GM12878 (cell line): ENCODE results near the gene CTXND1. TPM values are rescaled to one million over a fixed set of nuclear protein-coding genes. Genes with fewer than 3 reads are reported as not detected.

Source experiments
- ATAC-seq: fragments of 200-7000 bp; cut with Tn5 transposase; 3 replicates; pipeline ENCODE4 v1.9.1; 2020; ENCODE audit warnings: mild to moderate bottlenecking, moderate library complexity
- BruUV-seq: library from RNA; stranded (reverse); fragments of 400-500 nt; replicated peaks from 2 replicates; lab custom pipeline; 2021; lab: Mats Ljungman, UMichigan
- CTCF ChIA-PET: fragments of 300-600 bp; sonication (Branson Sonifier 250); formaldehyde crosslinking; extraction: SDS; loops from one replicate; lab custom pipeline; 2021; ENCODE audit warnings: inconsistent platforms; lab: Yijun Ruan, JAX
- POLR2A ChIA-PET: fragments of 350-600 bp; formaldehyde crosslinking; extraction: SDS; loops from one replicate; lab custom pipeline; 2021; ENCODE audit warnings: inconsistent platforms; lab: Charles Lee
- RAD21 ChIA-PET: fragments of 300-600 bp; sonication (Branson Sonifier 250); formaldehyde crosslinking; loops from one replicate; lab custom pipeline; 2023; ENCODE audit warnings: antibody characterized with exemption; ENCODE audit not compliant: unreplicated experiment; lab: Charles Lee
- SMC1A ChIA-PET: fragments of 300-600 bp; sonication (Branson Sonifier 250); formaldehyde crosslinking; loops from one replicate; lab custom pipeline; 2023; ENCODE audit not compliant: unreplicated experiment, uncharacterized antibody; lab: Charles Lee
- DNase-seq: peaks from one replicate; pipeline ENCODE4 v3.0.0-alpha.2; 2011; ENCODE audit warnings: low read depth, low spot score
- FAIRE-seq: peaks from 3 replicates; lab custom pipeline; 2011; peaks lifted over from hg19 to GRCh38; lab: Jason Lieb, UNC
- H2AFZ ChIP-seq: 2 replicates; pipeline ENCODE4 v1.6.0; 2011; ENCODE audit warnings: low read depth, low read length, control low read depth; ENCODE audit not compliant: control insufficient read depth
- H3K27ac ChIP-seq: 2 replicates; pipeline ENCODE4 v1.5.1; 2011; ENCODE audit warnings: control low read depth; ENCODE audit not compliant: control insufficient read depth, insufficient read depth
- H3K27me3 ChIP-seq, 2 experiments: replicated peaks in 1 of 2; 2 replicates each; pipeline versions ENCODE4 v1.6.0 to v1.6.1; 2011; ENCODE audit warnings: low read length in 1 of 2; ENCODE audit not compliant: control insufficient read depth in 2 of 2, insufficient read depth in 2 of 2
- H3K36me3 ChIP-seq, 2 experiments: 2 replicates each; pipeline ENCODE4 v1.5.1; 2011; ENCODE audit warnings: low read length in 1 of 2; ENCODE audit not compliant: control insufficient read depth in 2 of 2, insufficient read depth in 2 of 2
- H3K4me1 ChIP-seq: 2 replicates; pipeline ENCODE4 v1.6.1; 2011; ENCODE audit warnings: mild to moderate bottlenecking, low read length, moderate library complexity, mixed read lengths; ENCODE audit not compliant: control insufficient read depth, insufficient read depth
- H3K4me2 ChIP-seq: 2 replicates; pipeline ENCODE4 v1.6.0; 2011; ENCODE audit warnings: control low read depth; ENCODE audit not compliant: control insufficient read depth, insufficient read depth
- H3K4me3 ChIP-seq: fragments of 200-600 bp; sonication (generic); 2 replicates; pipeline ENCODE4 v1.5.1; 2016
- H3K79me2 ChIP-seq: 2 replicates; pipeline ENCODE4 v1.6.0; 2011; ENCODE audit warnings: low read length; ENCODE audit not compliant: control insufficient read depth, insufficient read depth
- H3K9ac ChIP-seq: 2 replicates; pipeline ENCODE4 v1.8.0; 2011; ENCODE audit warnings: low read length, control low read depth, mixed read lengths; ENCODE audit not compliant: control insufficient read depth, insufficient read depth
- H3K9me3 ChIP-seq: replicated peaks from 3 replicates; pipeline ENCODE4 v1.5.1; 2011; ENCODE audit warnings: mild to moderate bottlenecking, low read length; ENCODE audit not compliant: control insufficient read depth, insufficient read depth
- H4K20me1 ChIP-seq: 2 replicates; pipeline ENCODE4 v1.6.0; 2011; ENCODE audit not compliant: control insufficient read depth, insufficient read depth
- CTCF ChIP-seq, 3 experiments: IDR thresholded peaks in 2 of 3; conservative IDR thresholded peaks in 1 of 3; 2 replicates each; pipeline ENCODE4 v1.5.1; 2011; ENCODE audit warnings: low read depth in 3 of 3, low read length in 3 of 3, mild to moderate bottlenecking in 3 of 3, control low read depth in 2 of 3, moderate library complexity in 2 of 3, inconsistent platforms in 1 of 3, mixed read lengths in 1 of 3; ENCODE audit not compliant: control insufficient read depth in 2 of 3, insufficient read depth in 1 of 3; ENCODE audit errors: extremely low read depth in 1 of 3
- REST ChIP-seq: IDR thresholded peaks from 2 replicates; pipeline ENCODE4 v1.6.1; 2012; ENCODE audit warnings: mild to moderate bottlenecking, low read depth, low read length
- WGBS: methylation state at CpG from one replicate; pipeline ENCODE4 v1.1.6; 2016; ENCODE audit warnings: low lambda C conversion rate; ENCODE audit not compliant: insufficient replicate concordance, insufficient coverage; ENCODE audit errors: missing lambda C conversion rate; 5-methylcytosine and 5-hydroxymethylcytosine counted together
- in situ Hi-C: fragments of 300-500 bp; cut with MboI; formaldehyde crosslinking; loops from 9 replicates; pipeline ENCODE4 v1.14.3; 2018; ENCODE audit warnings: mixed read lengths
- intact Hi-C: fragments of 100-400 bp; cut with micrococcal nuclease; formaldehyde crosslinking; loops from one replicate; pipeline ENCODE4 v1.14.2; 2022; ENCODE audit not compliant: unreplicated experiment
- polyA plus RNA-seq, 11 experiments: library from polyadenylated mRNA; depleted of rRNA in 4 of 11; unstranded in 6 of 11; stranded (reverse) in 5 of 11; fragments of >200 nt; fragmentation: Nextera tagmentation in 4 of 11; fragmentation: Illumina TruSeq in 1 of 11; extraction: Ambion mirVana in 4 of 11; extraction: Trizol in 1 of 11; gene quantifications; 1 replicate in 1 of 11; 2 replicates in 10 of 11; pipeline versions ENCODE4 v1.2.1 to v1.2.3, GENCODE V29; 2011 to 2016; ENCODE audit warnings: inconsistent platforms in 2 of 11, missing spikeins in 2 of 11, low read depth in 1 of 11
- total RNA-seq, 4 experiments: library from RNA; depleted of rRNA in 3 of 4; stranded (reverse); fragments of >200 nt in 3 of 4; fragmentation: Illumina TruSeq in 1 of 4; extraction: Trizol in 1 of 4; gene quantifications; 2 replicates each; pipeline versions ENCODE4 v1.2.1 to v1.2.3, GENCODE V29; 2013 to 2021

The CTXND1 gene
- total and polyA plus RNA-seq, 10 of the 15 experiments (the other 5 are each of a cell fraction or from before 2014, with no cell fraction given), result under 0.01 to 0.03 (median 0.02) TPM; not detected in 7

GRCh38 chr15:80183886-80184285 lies 68.1 kb downstream of the CTXND1 start:
- 78% methylated on average over 6 of the region's 6 CpGs for WGBS
- ChIA-PET RAD21 (no interaction called here), CTCF (interaction anchor here (1.1 kb wide), 1 partner anchor 8 kb away, joined by 5 read pairs; no protein-coding TSS in a partner anchor), SMC1A (no interaction called here), POLR2A (no interaction called here)
- 0 out of 6 replicates have a peak, but pooled peaks of 1 of the 3 experiments have one; percentile 1 for TF ChIP-seq CTCF (IDR thresholded peaks at IDR 0.05 in 2 of 3, conservative IDR thresholded peaks at IDR 0.05 in 1 of 3; ENCODE audit: control insufficient read depth in 2 of 3, extremely low read depth in 1 of 3, insufficient read depth in 1 of 3, low read depth in 3 of 3, low read length in 3 of 3)
- no peak for TF ChIP-seq REST
- FAIRE-seq (no peak), DNase-seq (no peak), ATAC-seq (no peak)
- Histone ChIP-seq H3K9me3 (no peaks in the 10 kb centered on the region), H3K79me2 (no peaks in the 10 kb centered on the region), H3K27ac (no peak overlapping the region), H3K4me1 (no peaks in the 10 kb centered on the region), H3K27me3 (no peaks in the 10 kb centered on the region), H3K9ac (no peak overlapping the region), H2AFZ (no peak overlapping the region), H3K4me2 (no peak overlapping the region), H3K36me3 (peaks cover 3 to 8% of the 10 kb centered on the region in 2 experiments), H4K20me1 (no peaks in the 10 kb centered on the region), H3K4me3 (no peak overlapping the region)
- in situ Hi-C loops (no loop called here), intact Hi-C loops (no loop called here)
- no TSS peak for BruUV-seq
